ENCODE data around the gene BAZ1B.
"Not testable (repeated sequence)": the region's sequence is repeated elsewhere in the genome, so short reads cannot be mapped to it uniquely, and the experiment has no call there.

Gene BAZ1B

GRCh38 chr7:73425356-73425983 is 96.6 kb downstream of the BAZ1B start:
- no peak for DNase-seq (ENCODE audit: low spot score)

- DNase-seq (ENCODE audit: low spot score) = no peak
Observed at GRCh38 chr7:73424489-73424885, 97.6 kb downstream of the BAZ1B start.

GRCh38 chr7:73423519-73424488 is 98.3 kb downstream of the BAZ1B start:
- DNase-seq (ENCODE audit: low spot score) = no peak

- DNase-seq (ENCODE audit: low spot score) = not testable (repeated sequence)
Observed at GRCh38 chr7:73420610-73421009, 101.5 kb downstream of the BAZ1B start.

- not testable (repeated sequence) for DNase-seq (ENCODE audit: low spot score)
Observed at GRCh38 chr7:73420016-73420415, 102.1 kb downstream of the BAZ1B start.

GRCh38 chr7:73418113-73418703 is 103.9 kb downstream of the BAZ1B start:
- DNase-seq (ENCODE audit: low spot score) = no peak

GRCh38 chr7:73410541-73411131 is 111.5 kb downstream of the BAZ1B start:
- DNase-seq (ENCODE audit: low spot score) = not testable (repeated sequence)

GRCh38 chr7:73404860-73405259 is 117.2 kb downstream of the BAZ1B start:
- not testable (repeated sequence) for DNase-seq (ENCODE audit: low spot score)

- DNase-seq (ENCODE audit: low spot score) = not testable (repeated sequence)
Observed at GRCh38 chr7:73399185-73400050, 122.7 kb downstream of the BAZ1B start.

GRCh38 chr7:73397521-73398281 is 124.4 kb downstream of the BAZ1B start:
- DNase-seq (ENCODE audit: low spot score) = no peak

GRCh38 chr7:73395538-73396503 is 126.3 kb downstream of the BAZ1B start:
- DNase-seq (ENCODE audit: low spot score) = no peak

- DNase-seq (ENCODE audit: low spot score) = no peak
Observed at GRCh38 chr7:73394422-73394821, 127.7 kb downstream of the BAZ1B start.

GRCh38 chr7:73391396-73391795 is 130.7 kb downstream of the BAZ1B start:
- no peak for DNase-seq (ENCODE audit: low spot score)

All from D341Med (cell line).